Measurements from ENCODE around the gene TMEM150B.

TMEM150B gene

DNA sequence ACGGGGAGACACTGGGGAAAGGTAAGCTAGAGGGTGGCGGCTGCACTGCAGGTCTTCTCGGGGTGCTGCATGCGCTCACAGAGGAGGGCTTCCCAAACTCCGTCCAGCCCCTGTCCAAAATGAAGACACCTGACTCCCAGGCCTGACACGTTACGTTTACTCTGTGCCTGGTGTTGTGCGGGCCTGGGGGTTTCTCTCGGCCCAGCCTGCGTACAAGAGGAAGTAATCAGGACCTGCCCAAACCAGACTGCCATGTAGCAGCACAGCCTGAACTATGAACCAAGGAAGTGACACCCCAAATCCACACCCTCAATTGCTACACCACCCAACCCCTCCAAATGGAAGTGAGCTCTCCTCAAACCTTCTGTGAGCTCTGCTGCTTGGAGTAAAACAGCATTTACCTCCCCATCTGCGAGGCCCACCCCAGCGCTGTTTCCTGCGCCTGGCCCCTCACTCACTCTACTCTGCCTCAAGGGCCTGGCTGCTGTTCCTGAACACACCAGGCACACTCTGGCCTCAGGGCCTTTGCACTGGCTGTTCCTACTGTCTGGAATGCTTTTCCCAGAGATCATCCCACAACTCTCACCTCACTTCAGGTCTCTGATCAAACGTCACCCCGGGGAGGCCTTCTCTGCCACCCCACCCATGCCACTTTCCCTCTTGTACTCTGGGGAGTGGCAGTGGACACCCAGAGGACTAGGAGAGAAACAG is 48.3 kb downstream of the TMEM150B start:
- DNase-seq (ENCODE audit: low spot score), result no peak

DNA sequence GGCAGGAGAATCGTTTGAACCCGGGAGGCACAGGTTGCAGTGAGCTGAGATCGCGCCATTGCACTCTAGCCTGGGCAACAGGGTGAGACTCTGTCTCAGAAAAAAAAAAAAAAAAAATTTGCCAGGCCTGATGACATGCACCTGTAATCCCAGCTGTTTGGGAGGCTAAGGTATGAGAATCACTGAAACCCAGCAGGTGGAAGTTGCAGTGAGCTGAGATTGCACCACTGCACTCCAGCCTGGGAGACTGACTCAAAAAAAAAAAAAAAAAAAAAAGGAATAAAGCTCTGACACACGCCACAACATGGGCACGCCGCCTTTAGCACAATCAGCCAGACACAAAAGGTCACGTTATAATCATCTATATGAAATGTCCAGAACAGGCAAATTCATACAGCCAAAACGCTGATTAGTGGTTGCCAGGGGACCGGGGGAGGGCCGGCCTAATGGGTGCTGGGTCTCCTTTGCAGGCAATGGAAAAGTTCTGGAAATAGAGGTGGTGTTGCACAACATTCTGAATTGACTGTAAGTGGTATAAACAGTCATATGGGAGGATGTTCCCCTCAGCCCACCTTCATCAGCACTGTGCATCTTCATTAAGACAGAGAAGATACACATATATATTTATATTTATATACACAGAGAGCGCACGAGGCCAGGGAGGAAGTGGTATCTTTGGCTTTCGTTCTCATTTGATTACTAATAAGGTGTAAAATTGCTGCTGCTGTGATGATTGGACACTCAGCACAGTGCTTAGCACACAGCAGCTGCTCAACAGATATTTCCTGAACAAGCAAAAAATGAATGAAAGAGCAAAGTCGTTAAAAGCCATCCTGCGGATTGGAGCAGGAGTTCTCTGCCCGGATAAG is 49.1 kb downstream of the TMEM150B start:
- DNase-seq (ENCODE audit: low spot score), result no peak

DNA sequence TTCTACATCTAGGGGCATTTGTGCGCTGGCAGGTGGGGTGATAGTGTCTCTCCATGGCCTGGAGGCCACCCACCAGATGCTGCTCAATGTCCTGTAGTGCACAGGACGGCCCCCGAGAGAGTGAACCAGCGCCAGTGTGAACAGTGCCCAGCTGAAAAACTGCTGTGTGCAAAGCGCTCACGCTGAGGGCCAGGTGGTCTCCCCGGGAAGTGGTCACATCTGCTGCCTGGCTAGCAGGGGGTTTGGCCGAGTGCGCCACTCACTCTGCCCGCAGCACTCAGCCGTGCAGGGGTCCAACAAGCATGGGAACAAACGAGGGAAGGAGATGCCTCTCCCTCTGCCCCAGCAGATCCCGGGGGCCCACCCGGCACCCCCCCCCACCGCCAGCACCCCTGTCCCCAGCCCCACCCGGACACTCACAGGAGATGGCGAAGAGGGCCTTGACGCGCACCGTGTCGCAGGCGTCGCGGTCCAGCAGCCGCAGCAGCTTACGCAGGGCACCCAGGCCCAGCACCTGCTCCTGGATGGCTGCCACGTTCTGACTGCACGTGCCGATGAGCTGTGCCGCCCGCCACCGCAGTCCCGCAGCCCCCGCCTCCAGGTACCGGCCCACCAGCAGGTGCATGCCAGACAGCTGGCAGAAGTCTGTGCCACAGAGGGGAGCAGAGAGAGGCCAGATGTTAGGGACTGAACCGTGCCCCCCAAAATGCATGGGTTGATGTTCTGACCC is 51.0 kb downstream of the TMEM150B start:
- no peak for DNase-seq (ENCODE audit: low spot score)

DNA sequence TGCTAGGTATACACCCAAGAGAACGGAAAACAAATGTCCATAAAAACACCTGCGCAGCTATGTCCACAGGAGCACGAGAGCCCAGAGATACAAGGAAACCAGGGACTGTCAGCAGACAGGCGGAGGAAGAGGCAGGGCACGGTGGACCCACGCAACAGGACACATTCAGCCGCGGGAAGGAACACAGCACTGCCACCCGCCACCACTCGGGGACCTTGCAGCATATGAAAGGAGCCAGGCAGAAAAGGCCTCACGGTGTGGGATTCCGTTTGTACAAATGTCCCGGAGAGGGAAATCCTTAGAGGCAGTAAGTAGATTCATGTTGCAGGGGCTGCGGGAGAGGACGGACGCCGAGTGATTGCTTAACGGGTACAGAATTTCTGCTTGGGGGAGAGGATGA is 53.0 kb downstream of the TMEM150B start:
- no peak for DNase-seq (ENCODE audit: low spot score)

DNA sequence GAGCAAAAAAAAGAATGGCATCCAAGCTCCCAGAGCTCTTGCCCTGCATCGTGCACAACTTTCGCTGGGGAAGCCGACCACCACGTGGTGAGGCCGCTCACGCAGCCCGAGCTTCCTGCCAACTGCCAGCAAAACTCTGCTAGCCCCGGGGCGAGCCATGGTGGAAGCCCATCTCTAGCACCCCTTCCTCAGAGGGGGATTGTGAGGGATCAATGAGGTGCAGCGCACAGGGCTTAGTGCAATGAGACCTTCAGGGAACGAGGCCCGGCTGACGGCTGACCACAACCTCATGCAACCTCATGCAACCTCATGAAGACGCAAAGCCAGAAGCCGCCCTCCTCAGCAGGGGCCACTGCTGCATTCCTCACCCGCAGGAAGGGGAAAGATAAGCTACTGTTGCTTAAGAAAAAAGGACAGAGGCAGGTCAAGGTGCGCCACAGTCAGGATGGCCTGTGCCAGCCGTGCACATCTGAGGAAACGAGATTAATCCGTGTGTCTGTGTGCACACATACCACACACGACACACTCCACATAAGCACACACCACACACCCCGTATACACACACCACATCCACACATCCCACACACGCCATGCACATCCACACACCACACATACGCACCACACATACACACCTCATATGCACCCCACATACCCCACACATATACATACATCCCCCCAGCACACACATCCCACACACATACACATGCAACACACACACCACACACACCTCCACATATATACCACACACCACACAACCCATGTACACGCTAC is 54.8 kb downstream of the TMEM150B start:
- no peak for DNase-seq (ENCODE audit: low spot score)

DNA sequence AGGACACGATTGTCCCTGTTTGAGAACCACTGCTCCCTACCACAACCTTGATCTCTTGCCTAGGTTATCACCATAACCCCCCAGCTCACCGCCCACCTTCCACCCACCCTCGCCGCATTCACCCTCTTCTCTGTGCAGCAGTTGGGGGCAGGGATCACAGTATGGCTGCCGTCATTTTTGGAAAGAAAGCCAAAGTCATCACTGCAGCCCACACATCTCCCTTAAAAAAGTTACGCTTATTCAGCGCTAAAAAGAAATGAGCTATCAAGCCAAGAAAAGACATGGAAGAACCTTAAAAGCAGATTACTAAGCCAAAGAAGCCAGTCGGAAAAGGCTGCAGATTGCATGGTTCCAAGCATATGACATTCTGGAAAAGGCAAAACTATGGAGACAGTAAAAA is 55.8 kb downstream of the TMEM150B start:
- DNase-seq (ENCODE audit: low spot score), result no peak

DNA sequence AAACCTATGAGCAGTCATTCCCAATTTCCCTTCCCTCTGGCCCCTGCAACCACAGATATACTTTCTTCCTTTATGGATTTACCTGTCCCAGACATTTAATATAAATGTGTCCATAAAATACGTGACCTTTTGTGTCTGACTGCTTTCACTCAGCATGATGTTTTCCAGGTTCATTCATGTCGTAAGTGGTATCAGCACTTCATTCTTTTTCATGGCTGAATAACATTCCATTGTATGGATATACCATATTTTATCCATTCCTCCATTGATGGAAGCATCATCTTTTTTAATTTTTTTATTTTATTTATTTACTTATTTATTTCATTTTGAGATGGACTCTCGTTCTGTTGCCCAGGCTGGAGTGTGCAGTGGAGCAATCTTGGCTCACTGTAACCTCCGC is 58.3 kb downstream of the TMEM150B start:
- DNase-seq (ENCODE audit: low spot score), result no peak

DNA sequence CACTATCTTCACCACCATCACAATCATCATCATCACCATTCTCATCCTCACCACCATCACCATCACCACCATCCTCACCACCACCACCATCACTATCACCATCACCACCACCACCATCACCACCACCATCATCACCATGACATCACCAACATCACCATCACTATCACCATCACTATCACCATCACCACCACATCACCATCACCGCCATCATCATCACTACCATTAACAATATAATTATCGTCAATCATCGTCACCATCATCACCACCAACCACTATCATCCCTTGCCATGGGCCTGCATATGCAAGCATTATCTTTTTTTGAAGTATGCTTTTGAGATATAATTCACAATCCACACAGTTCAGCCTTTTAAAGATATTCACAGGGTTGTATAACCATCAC is 58.7 kb downstream of the TMEM150B start:
- DNase-seq (ENCODE audit: low spot score), result no peak

DNA sequence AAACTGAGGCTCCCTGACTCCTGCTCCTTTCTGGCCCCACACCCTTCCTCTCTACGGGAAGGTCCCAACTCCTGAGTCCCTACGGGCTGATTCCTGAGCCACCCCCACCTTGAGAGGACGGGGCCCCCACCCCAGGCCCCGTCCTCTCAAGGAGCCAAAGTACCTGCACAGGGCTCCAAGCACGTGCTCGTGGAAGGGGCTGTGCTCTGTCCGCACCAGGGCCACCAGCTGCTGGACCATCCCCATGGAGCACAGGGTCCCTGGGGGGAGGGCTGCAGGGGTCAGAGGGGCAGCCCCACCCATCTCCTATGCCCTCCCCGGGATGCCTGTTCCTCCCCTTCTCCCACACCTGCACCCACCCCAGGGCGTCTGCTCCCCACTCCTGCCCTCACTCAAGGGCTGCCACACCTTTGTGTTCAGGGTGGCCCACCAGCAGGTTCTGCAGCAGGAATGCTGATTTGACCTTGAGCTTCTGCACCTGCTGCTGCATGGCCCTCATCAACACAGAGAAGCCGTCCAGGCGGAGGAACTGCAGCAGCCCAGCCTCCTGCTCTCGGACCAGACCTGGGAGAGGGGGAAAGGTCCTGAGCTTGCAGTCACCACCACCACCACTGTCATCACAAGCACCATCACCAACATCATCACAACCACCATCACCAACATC is 59.3 kb downstream of the TMEM150B start:
- DNase-seq (ENCODE audit: low spot score), result no peak

DNA sequence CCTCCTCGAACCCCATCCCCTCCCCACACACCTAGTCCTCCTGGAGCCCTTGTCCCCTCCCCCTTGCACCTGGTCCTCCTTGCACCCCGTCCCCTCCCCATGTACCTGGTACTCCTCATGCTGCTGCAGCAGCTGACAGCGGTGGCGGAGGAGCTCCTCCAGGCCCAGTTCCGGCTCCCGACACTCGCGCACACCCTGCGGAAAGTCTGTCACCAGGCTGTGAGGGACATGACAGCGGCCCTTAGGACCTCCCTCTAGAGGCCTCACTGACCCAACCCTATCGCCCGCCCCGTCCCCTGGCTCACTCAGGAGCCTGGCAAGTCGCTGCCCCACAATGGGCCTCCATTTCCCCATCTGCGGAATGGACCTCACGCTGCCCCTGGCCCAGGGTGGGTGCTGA is 60.0 kb downstream of the TMEM150B start:
- no peak for DNase-seq (ENCODE audit: low spot score)

DNA sequence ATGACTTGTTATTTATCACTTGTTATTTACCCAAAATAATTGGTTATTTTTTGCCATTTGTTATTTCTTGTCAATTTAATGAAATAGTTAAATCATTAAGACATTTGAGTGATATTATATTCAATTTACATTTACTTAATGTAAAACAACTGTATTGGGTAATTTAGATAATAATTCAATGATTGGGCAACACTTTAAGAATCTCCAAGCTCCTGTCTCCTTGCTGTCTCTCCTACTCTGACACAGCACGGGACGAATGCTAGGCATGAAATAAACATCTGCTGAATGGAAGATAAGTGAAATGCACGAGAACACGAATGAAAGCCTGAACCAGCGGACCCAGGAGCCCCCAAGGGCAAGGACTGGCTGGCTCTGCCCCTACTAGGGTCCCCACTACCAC is 60.6 kb downstream of the TMEM150B start:
- no peak for DNase-seq (ENCODE audit: low spot score)

All from GM03348 (cell line).